ENCODE measurements around the gene SLC8A1.
"Not testable (repeated sequence)": the region's sequence is repeated elsewhere in the genome, so short reads cannot be mapped to it uniquely, and the experiment has no call there.

The SLC8A1 gene

DNA sequence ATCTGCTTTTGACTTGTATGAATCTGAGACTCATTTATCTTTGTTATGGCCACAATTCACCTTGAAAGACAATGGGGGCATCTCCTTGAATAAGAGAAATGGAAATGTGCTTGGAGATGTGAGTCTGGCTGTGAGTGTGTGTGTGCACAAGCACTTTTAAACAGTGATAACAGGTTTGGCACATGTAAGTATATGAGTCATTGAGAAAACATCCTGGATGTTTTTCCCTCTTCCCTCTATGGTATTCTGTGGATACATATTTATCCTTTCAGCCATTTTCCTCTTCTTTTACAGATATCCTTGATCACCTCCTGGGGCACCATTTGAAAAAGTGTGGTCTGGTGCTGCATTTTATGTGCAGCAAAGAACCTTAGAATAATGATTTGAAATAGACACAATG lies 355.5 kb downstream of the SLC8A1 start:
- no peak for DNase-seq

DNA sequence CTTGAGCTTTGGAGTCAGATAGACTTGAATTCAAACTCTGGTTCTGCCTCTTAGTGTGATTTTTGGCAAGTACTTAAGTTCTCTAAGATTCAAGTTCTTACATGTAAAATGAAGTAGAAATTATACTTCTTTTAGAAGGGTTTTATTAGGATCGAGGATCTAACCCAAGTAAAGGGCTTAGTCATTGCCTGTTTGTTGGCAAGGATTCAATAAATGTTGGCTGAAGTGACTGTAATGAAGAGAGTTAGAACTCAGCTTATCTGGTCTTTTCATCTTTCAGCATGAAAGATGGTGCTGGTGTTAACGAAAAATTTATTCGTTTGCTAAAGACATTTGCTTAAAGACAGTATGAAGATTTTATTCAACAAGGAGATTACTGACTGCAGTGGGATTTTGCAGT lies 356.9 kb downstream of the SLC8A1 start:
- no peak for DNase-seq

- DNase-seq = no peak
Measured at GRCh38 chr2:40094451-40094850, 357.4 kb downstream of the SLC8A1 start.

DNA sequence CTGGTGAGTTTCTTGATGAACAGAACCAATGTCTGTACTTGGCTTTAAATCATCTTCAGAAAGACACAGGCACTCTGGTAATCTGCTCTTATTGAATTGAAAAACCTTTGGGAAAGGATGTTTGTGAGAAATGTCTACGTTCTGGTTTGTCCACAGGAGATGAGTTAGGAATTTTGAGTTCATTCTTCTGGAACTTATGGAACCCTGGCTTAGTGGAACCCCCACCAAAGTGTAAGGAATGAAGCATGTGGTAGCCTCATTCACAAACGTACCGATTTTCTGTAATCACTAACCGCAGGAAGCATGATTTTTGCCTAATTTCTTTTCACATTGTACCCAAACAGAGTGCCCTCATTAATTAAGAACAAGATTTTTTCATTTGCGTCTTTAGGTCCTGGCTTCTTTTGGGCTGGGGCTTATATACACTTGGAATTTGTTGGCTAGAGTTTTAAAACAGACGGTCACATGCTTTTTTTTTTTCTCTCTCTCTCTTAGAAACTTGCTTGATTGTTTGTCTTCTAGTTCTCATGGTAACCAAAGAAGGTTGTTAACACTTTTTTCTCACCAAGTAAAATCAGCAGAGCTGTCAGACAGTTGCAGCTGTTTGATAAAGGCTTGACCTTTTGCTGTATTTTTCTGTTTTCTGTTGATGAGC lies 358.7 kb downstream of the SLC8A1 start:
- no peak for DNase-seq

DNA sequence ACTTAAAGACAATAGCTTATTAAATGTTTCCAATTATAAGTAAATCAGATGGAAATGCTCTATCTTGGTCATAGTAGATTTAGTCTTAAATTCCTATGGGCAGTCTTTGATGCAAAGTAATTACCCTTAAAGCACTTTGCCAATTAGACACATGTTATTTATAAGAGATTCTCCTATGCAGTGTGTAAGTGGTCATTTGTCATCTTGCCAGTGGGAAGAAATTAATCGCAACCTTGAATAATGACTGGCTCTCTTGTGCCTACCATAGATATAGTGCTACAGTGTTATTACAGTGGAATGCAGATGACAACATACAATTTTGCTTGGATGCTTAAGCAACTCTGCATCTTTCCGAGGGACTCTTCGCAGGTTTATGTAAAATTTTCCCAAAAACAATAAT lies 361.8 kb downstream of the SLC8A1 start:
- no peak for DNase-seq

GRCh38 chr2:40087927-40088326 lies 364.0 kb downstream of the SLC8A1 start:
- no peak for DNase-seq

GRCh38 chr2:40087434-40087833 lies 364.5 kb downstream of the SLC8A1 start:
- no peak for DNase-seq

GRCh38 chr2:40085786-40086185 lies 366.1 kb downstream of the SLC8A1 start:
- DNase-seq = no peak

DNA sequence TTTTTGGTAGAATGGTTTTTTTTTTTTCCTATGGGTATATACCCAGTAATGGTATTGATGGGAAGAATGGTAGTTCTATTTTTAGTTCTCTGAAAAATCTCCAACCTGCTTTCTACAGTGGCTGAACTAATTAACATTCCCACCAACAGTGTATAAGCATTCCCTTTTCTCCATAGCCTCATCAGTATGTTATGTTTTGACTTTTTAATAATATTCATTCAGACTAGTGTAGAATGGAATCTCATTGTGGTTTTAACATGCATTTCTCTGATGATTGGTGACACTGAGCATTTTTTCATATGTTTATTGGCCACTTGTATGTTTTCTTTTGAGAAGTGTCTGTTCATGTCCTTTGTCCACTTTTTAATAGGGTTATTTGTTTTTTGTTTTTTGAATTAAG lies 378.6 kb downstream of the SLC8A1 start:
- DNase-seq = not testable (repeated sequence)

- DNase-seq = no peak
Measured at GRCh38 chr2:40072442-40073232, 379.3 kb downstream of the SLC8A1 start.

DNA sequence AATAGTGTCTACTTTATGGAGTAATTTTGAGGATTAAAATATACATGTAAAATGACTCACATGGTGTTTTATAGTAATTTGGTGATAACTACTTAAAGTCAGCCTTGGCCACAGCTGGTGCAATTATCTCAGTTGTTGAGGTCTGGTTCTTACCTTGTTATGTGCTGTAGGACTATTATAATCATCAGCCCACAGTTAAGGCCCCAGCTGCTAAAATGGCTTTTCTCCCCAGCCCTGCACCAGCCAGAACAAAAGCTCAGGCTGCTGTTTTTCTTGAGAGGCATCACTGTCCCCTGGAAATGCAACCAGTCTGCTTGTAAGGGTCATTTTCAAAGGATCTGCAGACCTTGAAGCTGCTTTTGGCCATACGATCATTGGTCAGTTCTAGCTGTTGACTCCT lies 389.5 kb downstream of the SLC8A1 start:
- no peak for DNase-seq

- DNase-seq = no peak
Measured at GRCh38 chr2:40049781-40050180, 402.1 kb downstream of the SLC8A1 start.

GRCh38 chr2:40048506-40048905 lies 403.4 kb downstream of the SLC8A1 start:
- no peak for DNase-seq

GRCh38 chr2:40047406-40047805 lies 404.5 kb downstream of the SLC8A1 start:
- no peak for DNase-seq

Measured in stimulated activated CD4-positive, alpha-beta T cell treated with anti-CD3 and anti-CD28 coated beads, Interleukin-2, amount 100 ng/mL, for 24 hours (primary cell).